Hepatocyte (in vitro differentiated cells): Measurements from ENCODE around the gene RASAL1. TPM values are rescaled to one million over a fixed set of nuclear protein-coding genes. Genes with fewer than 3 reads are reported as not detected.

ENCODE experiments used
- DNase-seq: peaks from one replicate; pipeline ENCODE4 v3.0.0-alpha.2; 2016; ENCODE audit warnings: low spot score
- H2AFZ ChIP-seq: fragments of 200-600 bp; sonication (generic); 2 replicates; pipeline ENCODE4 v1.6.0; 2016; ENCODE audit warnings: antibody characterized with exemption, mild to moderate bottlenecking
- H3K27ac ChIP-seq: fragments of 200-600 bp; sonication (generic); 2 replicates; pipeline ENCODE4 v1.5.1; 2016; ENCODE audit warnings: mild to moderate bottlenecking
- H3K27me3 ChIP-seq: fragments of 200-600 bp; sonication (generic); 2 replicates; pipeline ENCODE4 v1.6.1; 2016
- H3K36me3 ChIP-seq: fragments of 200-600 bp; sonication (generic); replicated peaks from 2 replicates; pipeline ENCODE4 v1.5.1; 2016; ENCODE audit warnings: low read depth; ENCODE audit not compliant: insufficient read depth
- H3K4me1 ChIP-seq: fragments of 200-600 bp; sonication (generic); 2 replicates; pipeline ENCODE4 v1.5.1; 2016; ENCODE audit warnings: mild to moderate bottlenecking, moderate library complexity; ENCODE audit not compliant: insufficient read depth
- H3K4me2 ChIP-seq: fragments of 200-600 bp; sonication (generic); 2 replicates; pipeline ENCODE4 v1.6.0; 2016
- H3K4me3 ChIP-seq: fragments of 200-600 bp; sonication (generic); 2 replicates; pipeline ENCODE4 v1.5.1; 2016; ENCODE audit warnings: mild to moderate bottlenecking
- H3K79me2 ChIP-seq: fragments of 200-600 bp; sonication (generic); 2 replicates; pipeline ENCODE4 v1.6.0; 2017; ENCODE audit warnings: mild to moderate bottlenecking
- H3K9me2 ChIP-seq: fragments of 200-600 bp; sonication (generic); replicated peaks from 2 replicates; pipeline ENCODE4 v1.6.0; 2017; ENCODE audit warnings: mild to moderate bottlenecking; ENCODE audit not compliant: insufficient read depth
- H3K9me3 ChIP-seq: fragments of 200-600 bp; sonication (generic); 2 replicates; pipeline ENCODE4 v1.5.1; 2016; ENCODE audit warnings: low read depth, mild to moderate bottlenecking
- H4K20me1 ChIP-seq: fragments of 200-600 bp; sonication (generic); 2 replicates; pipeline ENCODE4 v1.6.0; 2016; ENCODE audit warnings: mild to moderate bottlenecking; ENCODE audit not compliant: insufficient read depth, poor library complexity, severe bottlenecking
- CTCF ChIP-seq: fragments of 200-600 bp; sonication (generic); IDR thresholded peaks from 2 replicates; pipeline ENCODE4 v1.5.1; 2016; ENCODE audit warnings: antibody characterized with exemption, mild to moderate bottlenecking; ENCODE audit not compliant: poor library complexity
- EZH2 ChIP-seq: fragments of 200-600 bp; sonication (generic); IDR thresholded peaks from 2 replicates; pipeline ENCODE4 v1.6.1; 2016; ENCODE audit warnings: antibody characterized with exemption, mild to moderate bottlenecking, borderline replicate concordance
- EZH2phosphoT487 ChIP-seq: fragments of 200-600 bp; sonication (generic); IDR thresholded peaks from one replicate; pipeline ENCODE4 v1.6.1; 2018; ENCODE audit warnings: antibody characterized with exemption, mild to moderate bottlenecking, low read depth, moderate library complexity; ENCODE audit not compliant: unreplicated experiment, severe bottlenecking
- WGBS: methylation state at CpG from one replicate; pipeline ENCODE4 v1.1.6; 2016; ENCODE audit warnings: low lambda C conversion rate; ENCODE audit errors: missing lambda C conversion rate; 5-methylcytosine and 5-hydroxymethylcytosine counted together
- polyA plus RNA-seq: library from polyadenylated mRNA; unstranded; fragments of >200 nt; fragmentation: Nextera tagmentation; extraction: Ambion mirVana; gene quantifications from 2 replicates; pipeline ENCODE4 v1.2.1, GENCODE V29; 2016
- total RNA-seq: library from RNA; depleted of rRNA; stranded (reverse); fragments of >200 nt; gene quantifications from 2 replicates; pipeline ENCODE4 v1.2.3, GENCODE V29; 2014

Gene RASAL1
- total and polyA plus RNA-seq, 2 experiments from 2014 or later, result 0.74 TPM; not detected in 1

- H4K20me1 ChIP-seq, result no peaks in the 10 kb centered on the region
- H3K27ac ChIP-seq, result no peak overlapping the region
- WGBS, result 97% methylated on average over 12 of the region's 12 CpGs
- H3K4me2 ChIP-seq, result no peak overlapping the region
- H3K27me3 ChIP-seq, result no peaks in the 10 kb centered on the region
- TF ChIP-seq CTCF, result no peak
- TF ChIP-seq EZH2, result no peak
- TF ChIP-seq EZH2phosphoT487, result no peak
- no peaks in the 10 kb centered on the region for H3K9me2 ChIP-seq
- no peak for DNase-seq
- H2AFZ ChIP-seq, result no peak overlapping the region
- H3K79me2 ChIP-seq, result no peaks in the 10 kb centered on the region
- H3K36me3 ChIP-seq, result no peaks in the 10 kb centered on the region
- no peaks in the 10 kb centered on the region for H3K9me3 ChIP-seq
- H3K4me3 ChIP-seq, result no peak overlapping the region
- no peaks in the 10 kb centered on the region for H3K4me1 ChIP-seq
These were observed 27.4 kb upstream of the RASAL1 start for GRCh38 chr12:113163030-113163360.

- H3K36me3 ChIP-seq, result no peaks in the 10 kb centered on the region
- H3K9me3 ChIP-seq, result no peaks in the 10 kb centered on the region
- 87% methylated on average over 19 of the region's 25 CpGs for WGBS
- H3K4me3 ChIP-seq, result no peak overlapping the region
- no peak overlapping the region for H2AFZ ChIP-seq
- H3K9me2 ChIP-seq, result no peaks in the 10 kb centered on the region
- DNase-seq, result no peak
- H3K4me1 ChIP-seq, result no peaks in the 10 kb centered on the region
- H3K79me2 ChIP-seq, result no peaks in the 10 kb centered on the region
- H3K27ac ChIP-seq, result no peak overlapping the region
- no peak for TF ChIP-seq EZH2
- no peak for TF ChIP-seq CTCF
- no peak for TF ChIP-seq EZH2phosphoT487
- no peak overlapping the region for H3K4me2 ChIP-seq
- H3K27me3 ChIP-seq, result no peaks in the 10 kb centered on the region
- no peaks in the 10 kb centered on the region for H4K20me1 ChIP-seq
These were observed 26.8 kb upstream of the RASAL1 start for GRCh38 chr12:113162102-113163029.

GRCh38 chr12:113161415-113162016 lies 26.0 kb upstream of the RASAL1 start:
- Histone ChIP-seq H3K27ac (no peak overlapping the region), H3K79me2 (no peaks in the 10 kb centered on the region), H3K36me3 (no peaks in the 10 kb centered on the region), H3K4me1 (no peaks in the 10 kb centered on the region), H2AFZ (no peak overlapping the region), H3K27me3 (peaks cover 1% of the 10 kb centered on the region), H3K9me2 (no peaks in the 10 kb centered on the region), H3K9me3 (no peaks in the 10 kb centered on the region), H3K4me3 (no peak overlapping the region), H4K20me1 (no peaks in the 10 kb centered on the region), H3K4me2 (no peak overlapping the region)
- 52% methylated on average over 21 of the region's 26 CpGs for WGBS
- TF ChIP-seq CTCF (no peak), EZH2 (no peak), EZH2phosphoT487 (no peak)
- DNase-seq, result no peak
